ENCODE results near the gene COPS7A.

- TF ChIP-seq SIN3A (IDR thresholded peaks at IDR 0.05; ENCODE audit: borderline replicate concordance, insufficient read depth, low read length) = no peak
- no peak for TF ChIP-seq POLR2AphosphoS5 (IDR thresholded peaks at IDR 0.05; ENCODE audit: low read depth, low read length)
- no peak for TF ChIP-seq REST (IDR thresholded peaks at IDR 0.05; ENCODE audit: insufficient read depth in 1 of 2, low read depth in 2 of 2, low read length in 2 of 2)
Observed at GRCh38 chr12:6772726-6773589, 49.1 kb downstream of the COPS7A start.

Data from PFSK-1 (cell line).